8988T (cell line): Measurements from ENCODE around the gene PGBD5.

Experiments
- DNase-seq: peaks from one replicate; pipeline ENCODE4 v3.0.0; 2011

Gene PGBD5

GRCh38 chr1:230394134-230394533 lies 32.0 kb downstream of the PGBD5 start:
- no peak for DNase-seq

DNA sequence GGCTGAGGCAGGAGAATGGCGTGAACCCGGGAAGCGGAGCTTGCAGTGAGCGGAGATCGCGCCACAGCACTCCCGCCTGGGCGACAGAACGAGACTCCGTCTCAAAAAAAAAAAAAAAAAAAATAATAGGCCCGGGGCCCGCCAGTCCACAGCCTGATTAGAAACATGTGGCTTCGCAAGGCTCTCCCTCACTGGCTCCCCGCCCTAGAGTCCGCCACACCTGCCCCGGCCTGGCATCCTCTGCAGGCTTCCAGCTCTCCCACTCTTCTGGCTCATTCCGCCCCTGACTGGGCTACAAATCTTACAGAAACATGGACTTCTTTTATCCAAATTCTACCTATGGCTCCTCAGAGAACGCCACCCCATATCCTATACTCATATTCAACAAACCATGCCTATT lies 32.4 kb downstream of the PGBD5 start:
- DNase-seq: no peak

GRCh38 chr1:230392920-230393521 lies 33.1 kb downstream of the PGBD5 start:
- DNase-seq: no peak

GRCh38 chr1:230392536-230392909 lies 33.6 kb downstream of the PGBD5 start:
- DNase-seq: no peak

DNA sequence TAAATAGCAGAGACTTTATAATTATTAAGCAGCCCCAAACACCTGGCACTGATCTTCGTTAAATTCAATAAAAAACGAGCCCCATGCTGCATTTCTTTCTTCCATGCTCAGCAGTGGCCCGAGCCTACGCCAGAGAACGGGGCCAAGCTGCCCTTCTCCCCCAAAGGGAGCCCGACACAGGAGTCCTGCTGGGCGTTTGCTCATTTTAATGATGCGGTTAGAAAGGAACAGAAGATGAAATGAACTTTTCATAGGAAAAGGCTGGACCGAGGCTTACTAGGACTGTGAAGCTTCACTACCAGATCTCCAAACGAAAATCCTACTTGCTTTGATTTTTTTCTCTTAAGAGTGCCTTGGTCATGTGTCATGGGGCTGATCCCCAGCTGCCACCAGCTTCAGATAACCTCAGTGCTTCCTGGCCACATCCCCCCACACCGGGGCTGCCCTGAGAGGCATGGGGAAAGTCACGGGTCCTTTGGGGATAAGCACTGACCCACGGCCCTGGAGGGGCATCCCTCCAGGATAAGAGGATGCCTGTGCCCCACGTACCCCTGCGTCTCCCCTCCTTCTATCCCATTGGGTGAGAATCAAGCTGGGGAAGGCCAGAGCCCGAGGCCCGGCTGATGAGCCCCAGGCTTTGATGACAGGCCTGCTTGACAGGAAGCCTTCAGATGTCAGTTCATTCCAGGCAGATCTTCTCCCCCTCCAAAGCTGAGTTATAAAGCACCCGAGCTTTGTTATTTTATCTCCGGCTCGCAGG lies 34.2 kb downstream of the PGBD5 start:
- DNase-seq: no peak

DNA sequence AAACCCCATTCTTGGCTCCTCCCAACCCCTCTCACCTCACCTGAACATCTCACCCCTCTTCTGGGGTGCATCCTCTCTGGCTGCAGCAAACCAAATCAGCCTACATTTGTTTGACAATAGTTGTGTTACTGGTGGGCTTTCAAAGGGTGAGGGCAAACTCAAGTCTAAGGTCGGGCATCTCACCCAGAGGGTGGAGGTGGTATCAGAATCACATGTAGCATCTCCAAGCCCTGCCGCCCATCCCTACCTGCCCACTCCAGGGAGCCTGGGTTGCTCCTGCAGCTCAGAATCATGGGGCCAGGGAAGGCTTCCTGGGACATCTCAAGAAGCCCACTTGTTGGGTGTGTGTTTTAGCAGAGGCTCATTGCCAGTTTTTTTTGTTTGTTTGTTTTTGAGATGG lies 35.8 kb downstream of the PGBD5 start:
- no peak for DNase-seq

DNA sequence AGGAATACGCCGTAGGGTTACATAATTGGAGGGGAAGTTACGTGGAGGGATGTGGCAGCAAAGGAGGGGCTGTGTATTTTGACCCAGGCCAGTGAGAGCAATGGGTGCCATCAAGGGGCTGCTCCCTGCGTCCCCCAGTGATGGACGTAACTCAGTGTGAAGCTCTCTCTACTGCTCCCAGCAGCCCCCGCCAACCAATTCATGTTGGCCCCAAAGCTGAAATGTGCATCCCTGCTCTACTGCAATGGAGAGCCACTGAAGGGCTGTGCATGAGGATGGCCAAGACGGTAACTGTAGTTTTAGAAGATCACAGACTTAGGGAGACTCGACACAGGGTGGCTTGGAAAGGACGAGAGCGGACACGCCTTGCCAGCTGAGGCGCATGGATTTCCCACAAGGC lies 38.3 kb downstream of the PGBD5 start:
- DNase-seq: no peak

- DNase-seq: no peak
Observed at GRCh38 chr1:230387296-230387695, 38.8 kb downstream of the PGBD5 start.

GRCh38 chr1:230386637-230387262 lies 39.4 kb downstream of the PGBD5 start:
- no peak for DNase-seq

DNA sequence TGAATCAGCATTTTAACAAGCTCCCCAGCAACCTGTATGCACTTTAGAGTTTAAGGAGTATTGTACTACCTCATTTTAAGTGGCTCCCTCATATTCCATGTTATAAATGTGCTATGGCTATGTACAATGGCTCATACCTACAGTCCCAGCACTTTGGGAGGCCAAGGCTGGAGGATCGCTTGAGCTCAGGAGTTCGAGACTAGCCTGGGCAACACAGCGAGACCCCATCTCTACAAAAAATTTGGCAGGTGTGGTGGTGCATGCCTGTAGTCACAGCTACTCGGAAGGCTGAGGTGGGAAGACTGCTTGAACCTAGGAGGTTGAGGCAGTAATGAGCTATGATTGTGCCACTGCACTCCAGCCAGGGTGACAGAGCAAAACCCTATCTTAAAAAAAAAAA lies 40.2 kb downstream of the PGBD5 start:
- DNase-seq: no peak

DNA sequence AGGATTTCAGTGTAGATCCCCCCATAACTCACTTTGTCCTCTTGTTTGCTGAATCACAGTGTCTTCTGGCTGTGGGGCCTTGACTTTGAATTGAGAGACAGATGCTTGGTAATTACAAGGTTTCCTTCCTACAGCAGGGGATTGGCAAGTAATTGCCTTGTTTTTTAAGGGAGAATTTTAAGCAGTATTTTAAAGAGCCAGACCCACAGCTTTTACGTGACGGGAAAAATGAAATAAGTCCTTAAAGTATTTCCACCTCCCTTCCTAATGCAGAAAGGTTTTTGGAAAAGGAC lies 41.0 kb downstream of the PGBD5 start:
- no peak for DNase-seq

DNA sequence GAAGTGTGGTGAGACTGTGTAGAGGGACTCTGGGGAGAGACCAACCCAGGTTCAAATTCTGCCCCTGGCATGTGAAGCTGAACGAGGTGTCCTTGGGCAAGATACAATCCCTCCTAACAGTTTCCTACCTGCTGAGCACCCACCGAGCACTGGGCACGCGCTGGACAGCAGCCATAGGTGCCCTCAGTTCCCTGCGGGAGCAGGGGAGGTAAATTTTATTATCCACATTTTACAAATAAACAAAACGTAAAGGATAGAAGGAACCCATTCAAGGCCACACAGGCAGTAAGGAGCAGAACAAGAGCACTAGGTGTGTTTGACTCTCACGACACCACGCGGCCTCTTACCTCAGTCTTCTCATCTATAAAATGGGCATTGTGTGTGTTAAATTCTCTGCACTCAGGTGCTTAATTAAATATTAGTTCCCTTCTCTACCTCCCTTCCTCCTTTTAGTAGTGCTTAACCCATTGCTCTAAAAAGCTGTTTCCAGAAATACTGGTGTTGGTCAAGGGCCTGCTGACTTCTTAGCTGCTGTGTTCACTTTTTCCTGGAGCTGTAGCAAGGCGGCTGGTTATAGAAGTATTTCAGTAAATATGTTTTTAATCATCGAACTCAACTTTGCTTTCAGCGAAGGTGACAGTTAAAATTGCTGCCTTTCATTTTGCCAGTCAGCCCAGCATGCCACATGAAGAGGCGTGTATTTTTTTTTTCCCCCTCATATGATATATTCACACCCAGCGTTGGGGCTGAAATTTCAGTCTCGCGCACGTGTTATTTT lies 41.6 kb downstream of the PGBD5 start:
- DNase-seq: no peak

- DNase-seq: no peak
Observed at GRCh38 chr1:230383425-230383824, 42.7 kb downstream of the PGBD5 start.

DNA sequence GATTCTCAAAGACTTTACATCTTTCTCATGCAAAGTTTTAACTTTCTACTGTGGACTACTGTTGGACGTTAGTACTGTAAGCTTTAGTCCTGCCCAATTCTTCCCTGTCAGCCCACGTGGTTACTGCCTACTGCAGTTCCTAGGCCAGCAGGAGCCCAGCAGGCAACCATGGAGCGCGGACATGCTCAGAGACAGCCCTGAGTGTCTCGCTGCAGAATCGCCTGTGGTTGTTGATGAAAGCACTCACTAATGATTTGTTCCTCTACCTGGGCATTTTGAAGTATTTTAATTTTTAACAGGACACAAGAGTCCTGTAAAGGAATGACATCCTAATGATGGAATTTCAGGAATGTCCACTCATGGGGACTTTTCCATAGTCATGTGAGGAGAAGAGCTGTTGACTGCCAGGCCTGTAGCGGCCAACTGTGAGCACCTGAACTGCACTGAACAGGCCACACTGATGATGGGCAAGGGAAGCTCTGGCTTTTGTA lies 44.1 kb downstream of the PGBD5 start:
- peak; percentile 32 for DNase-seq

DNA sequence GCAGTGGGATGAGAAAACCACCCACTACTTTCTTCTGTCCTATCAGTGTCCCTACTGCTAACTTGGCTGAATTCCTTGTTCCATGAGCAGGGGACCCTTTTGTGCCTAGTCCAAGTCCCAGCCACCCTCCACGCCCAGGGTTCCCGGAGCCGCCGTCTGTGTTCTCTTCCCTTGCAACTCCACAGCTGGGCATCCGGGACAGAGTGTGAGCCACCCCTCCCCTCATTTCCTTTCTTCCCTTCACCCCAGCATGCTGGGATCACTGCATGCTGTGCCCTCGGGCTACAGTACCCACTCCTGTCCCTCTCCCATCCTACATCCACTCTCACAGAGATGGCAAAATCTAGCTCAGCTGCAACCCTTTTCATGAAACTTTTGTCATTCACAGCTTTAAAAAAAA lies 44.5 kb downstream of the PGBD5 start:
- no peak for DNase-seq

DNA sequence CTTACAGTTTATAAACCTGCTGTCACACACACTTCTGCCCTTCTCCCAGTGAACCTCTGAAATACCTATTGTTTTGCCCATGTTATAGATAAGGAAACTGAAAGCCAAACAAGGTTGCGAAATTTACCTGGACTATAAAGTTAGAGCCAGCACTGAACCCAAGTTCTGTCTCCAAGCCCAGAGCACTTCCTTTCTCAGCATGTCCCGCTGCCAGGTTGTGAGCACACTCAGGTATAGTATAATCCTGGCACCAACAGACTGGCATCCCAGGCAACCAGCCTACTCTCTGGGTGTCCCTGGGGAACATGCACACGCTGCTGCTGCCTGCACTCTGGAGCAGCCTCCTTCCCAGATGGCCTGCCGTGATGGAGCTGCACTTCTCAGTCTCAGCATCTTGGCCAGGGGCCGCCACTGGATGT lies 45.1 kb downstream of the PGBD5 start:
- no peak for DNase-seq

- no peak for DNase-seq
Observed at GRCh38 chr1:230379928-230380327, 46.2 kb downstream of the PGBD5 start.

GRCh38 chr1:230379462-230379861 lies 46.7 kb downstream of the PGBD5 start:
- no peak for DNase-seq

DNA sequence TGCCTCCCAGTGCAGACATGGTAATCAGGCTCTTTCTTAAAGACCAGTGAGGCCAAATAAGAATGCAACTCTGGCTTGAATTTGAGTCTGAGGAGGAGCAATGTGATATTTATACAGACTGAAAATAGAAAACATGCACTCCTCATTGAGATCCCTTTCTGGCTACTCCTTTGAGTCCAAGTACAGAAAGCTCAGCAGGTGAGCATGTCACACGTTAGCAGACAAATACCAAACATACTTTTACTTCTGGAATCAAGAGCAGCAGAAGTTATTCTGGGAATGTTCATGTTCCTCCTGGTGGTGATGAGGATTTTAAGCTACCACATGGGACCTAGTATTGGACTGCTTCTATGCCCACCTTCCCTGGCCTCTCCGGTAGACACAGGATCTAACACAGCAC lies 48.3 kb downstream of the PGBD5 start:
- no peak for DNase-seq

- no peak for DNase-seq
Observed at GRCh38 chr1:230377324-230377723, 48.8 kb downstream of the PGBD5 start.

DNA sequence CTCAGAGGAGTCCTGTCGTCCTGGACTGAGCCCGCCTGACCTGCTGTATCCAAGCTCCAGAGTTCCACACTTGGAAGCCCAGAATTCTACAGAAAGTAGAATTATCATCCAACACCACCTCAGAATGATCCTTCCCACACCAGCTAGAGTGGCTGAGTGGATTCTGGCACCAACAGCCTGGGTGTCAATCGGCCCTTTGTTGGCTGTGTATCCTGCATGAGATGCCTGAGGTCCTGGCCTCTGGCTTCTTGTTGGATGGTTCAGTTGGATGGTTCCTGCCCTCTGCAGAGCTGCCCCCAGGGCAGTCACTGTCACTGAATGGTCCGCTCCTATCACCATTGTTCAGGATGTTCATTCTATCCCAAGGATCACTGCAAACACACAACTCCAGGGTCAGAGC lies 49.8 kb downstream of the PGBD5 start:
- no peak for DNase-seq

DNA sequence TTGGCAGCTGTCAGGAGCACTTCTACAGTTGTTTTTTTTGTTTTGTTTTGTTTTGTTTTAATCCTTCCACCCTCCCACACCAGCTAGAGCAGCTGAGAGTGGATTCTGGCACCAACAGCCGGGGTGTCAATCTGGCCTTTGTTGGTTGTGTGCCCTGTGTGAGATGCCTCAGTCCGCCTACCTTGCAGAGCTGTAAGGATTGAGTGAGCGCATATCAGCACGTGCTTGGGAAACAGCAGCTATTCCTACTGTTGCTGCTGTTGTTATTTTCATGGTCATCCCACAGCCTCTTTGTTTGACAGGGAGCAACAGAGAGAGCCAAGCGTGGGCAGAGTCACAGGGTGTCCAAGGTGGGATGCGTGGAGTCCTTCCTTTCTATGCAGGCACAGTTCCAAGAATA lies 50.4 kb downstream of the PGBD5 start:
- no peak for DNase-seq

GRCh38 chr1:230375147-230375546 lies 51.0 kb downstream of the PGBD5 start:
- DNase-seq: no peak
